NCI-H526 (cell line): ENCODE results near the gene IGFBP7.
A peak's percentile ranks its signal among the peaks of the same experiment; 100 is the strongest.

Experiments used
- DNase-seq, 2 experiments: peaks; one replicate each; lab custom pipeline; 2025; lab: John Stamatoyannopoulos, UW

IGFBP7 gene

GRCh38 chr4:57040510-57040909, 69.7 kb downstream of the IGFBP7 start:
- DNase-seq = no peak

- DNase-seq = no peak
Measured at GRCh38 chr4:57039345-57039744, 70.8 kb downstream of the IGFBP7 start.

GRCh38 chr4:57037982-57038604, 72.1 kb downstream of the IGFBP7 start:
- DNase-seq = peak; percentile 19 to 70

- DNase-seq = no peak
Measured at GRCh38 chr4:57034520-57034919, 75.7 kb downstream of the IGFBP7 start.

GRCh38 chr4:57023104-57023503, 87.1 kb downstream of the IGFBP7 start:
- no peak for DNase-seq

- DNase-seq = no peak
Measured at GRCh38 chr4:57020467-57021101, 89.6 kb downstream of the IGFBP7 start.

DNA sequence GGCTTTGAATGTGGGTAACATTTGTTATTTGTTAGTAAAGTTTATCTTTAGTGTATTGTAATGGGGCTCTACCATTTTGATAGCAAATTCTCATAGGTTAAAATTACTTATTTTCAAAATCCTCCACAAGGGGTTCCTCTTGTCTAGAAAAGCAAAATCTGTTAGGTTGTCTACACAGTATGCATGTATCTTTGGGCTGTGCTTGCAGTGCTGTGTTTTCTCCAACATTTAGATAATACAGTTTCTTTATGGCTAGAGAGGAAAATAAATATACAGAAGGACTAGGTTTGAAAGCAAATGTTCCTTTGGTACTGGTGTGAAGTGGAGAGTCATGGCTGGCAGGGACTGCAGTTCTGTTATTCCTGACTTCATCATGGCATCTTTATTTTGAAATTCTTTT, 91.2 kb downstream of the IGFBP7 start:
- DNase-seq = no peak

- DNase-seq = no peak
Measured at GRCh38 chr4:57013543-57014120, 96.6 kb downstream of the IGFBP7 start.

DNA sequence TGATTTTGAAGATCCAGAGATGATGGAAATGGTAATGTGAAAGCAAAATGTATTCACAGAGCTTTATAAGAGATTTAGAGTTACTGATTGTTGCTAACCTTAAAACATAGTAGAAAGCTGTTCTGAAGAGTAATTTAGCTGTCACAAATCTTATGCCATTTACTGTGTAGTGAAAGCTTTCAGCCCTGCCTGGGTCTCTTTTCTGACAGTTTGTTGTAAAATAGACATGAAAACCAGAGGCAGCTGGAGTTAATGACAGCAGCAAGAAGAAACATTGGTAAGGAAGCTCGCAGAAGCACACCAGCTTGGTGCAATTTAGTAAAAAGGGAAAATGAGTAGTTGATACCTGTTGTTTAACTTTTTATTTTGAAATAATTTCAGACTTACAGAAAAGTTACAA, 110.4 kb downstream of the IGFBP7 start:
- no peak for DNase-seq

DNA sequence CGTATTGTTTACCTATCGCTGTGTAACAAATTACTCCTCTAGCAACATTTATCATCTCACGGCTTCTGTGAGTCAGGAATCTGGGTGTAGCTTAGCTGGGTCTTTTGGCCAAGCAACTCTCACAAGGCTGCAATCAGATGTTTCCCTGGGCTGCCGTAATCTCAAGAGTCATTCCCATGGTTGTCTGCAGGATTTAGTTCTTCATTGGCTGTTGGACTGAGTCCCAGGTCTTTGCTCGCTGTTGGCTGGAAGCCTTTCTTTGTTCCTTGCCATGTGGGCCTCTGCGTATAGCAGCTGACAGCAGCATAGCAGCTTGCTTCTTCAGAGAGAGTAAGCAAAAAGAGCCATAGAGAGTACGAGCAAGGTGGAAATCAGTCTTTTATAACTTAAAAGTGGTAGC, 114.7 kb downstream of the IGFBP7 start:
- no peak for DNase-seq

DNA sequence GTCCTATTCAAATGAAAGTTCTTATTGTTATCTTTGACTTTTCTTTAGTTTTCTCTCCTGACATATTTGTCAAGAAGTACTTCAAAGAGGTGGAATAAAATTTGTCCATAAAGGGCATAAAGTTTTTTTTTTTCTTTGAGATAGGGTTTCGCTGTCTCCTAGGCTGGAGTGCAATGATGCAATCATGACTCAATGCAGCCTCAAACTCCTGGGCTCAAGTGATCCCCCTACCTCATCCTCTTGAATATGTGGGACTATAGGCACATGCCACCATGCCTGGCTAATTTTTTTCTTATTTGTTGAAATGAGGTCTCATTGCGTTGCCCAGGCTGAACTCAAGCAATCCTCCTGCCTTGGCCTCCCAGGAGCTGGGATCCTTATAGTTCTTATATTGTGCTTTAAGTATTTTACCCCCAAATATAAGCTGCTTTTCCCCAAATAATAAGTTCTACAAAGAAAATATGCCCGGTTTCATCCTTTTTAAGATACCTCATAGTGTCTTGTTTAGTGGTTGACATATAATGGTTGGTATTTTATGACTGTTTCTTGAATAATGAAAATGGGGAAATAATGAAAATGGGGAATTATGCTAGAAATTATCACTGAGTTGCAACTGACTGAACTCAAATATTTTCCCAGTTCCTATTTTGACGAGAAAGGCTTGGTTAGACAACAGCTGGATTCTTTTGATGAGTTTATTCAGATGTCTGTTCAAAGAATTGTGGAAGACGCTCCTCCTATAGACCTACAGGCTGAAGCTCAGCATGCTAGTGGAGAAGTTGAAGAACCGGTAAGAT, 119.9 kb downstream of the IGFBP7 start:
- no peak for DNase-seq

- no peak for DNase-seq
Measured at GRCh38 chr4:56986952-56987351, 123.2 kb downstream of the IGFBP7 start.

- no peak for DNase-seq
Measured at GRCh38 chr4:56986192-56986591, 124.0 kb downstream of the IGFBP7 start.

DNA sequence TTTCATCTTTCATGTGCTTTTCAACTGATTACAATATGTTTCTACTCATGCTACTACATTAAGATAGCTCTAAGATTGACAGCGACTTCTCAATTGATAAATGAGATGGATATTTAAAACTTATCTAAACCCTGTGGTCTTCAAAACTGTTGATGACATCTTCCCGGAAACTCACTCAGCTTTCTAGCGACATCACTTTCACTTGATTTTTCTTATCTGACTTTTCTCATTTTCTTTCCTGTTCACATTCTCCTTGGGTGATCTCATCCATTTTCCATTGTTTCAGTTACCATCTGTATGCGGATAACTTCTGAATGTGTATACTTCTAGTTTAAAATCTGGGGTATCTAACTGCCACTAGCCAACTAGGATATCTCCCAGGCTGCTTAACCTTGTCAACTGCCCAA, 128.4 kb downstream of the IGFBP7 start:
- DNase-seq = no peak
